Adrenal gland (tissue), 5 donors: Measurements from ENCODE around the gene HSF2BP.
A peak's percentile ranks its signal among the peaks of the same experiment; 100 is the strongest.

ENCODE experiments used
- CTCF ChIP-seq, 6 experiments: fragments of 450-650 bp in 4 of 6; fragments of 200-600 bp in 2 of 6; sonication (generic) in 1 of 6; IDR thresholded peaks; 1 replicate in 5 of 6; 2 replicates in 1 of 6; pipeline versions ENCODE4 v1.5.1 to v1.8.0; 2016 to 2021; ENCODE audit warnings: antibody characterized with exemption in 6 of 6, mild to moderate bottlenecking in 2 of 6, moderate library complexity in 1 of 6
- POLR2A ChIP-seq, 2 donors: fragments of 450-650 bp; IDR thresholded peaks; one replicate each; pipeline ENCODE4 v1.6.1; 2017; ENCODE audit warnings: antibody characterized with exemption in 2 of 2, mild to moderate bottlenecking in 2 of 2, moderate library complexity in 1 of 2
- donor health status: DM: no; HTN: no; CAD: no.

- TF ChIP-seq CTCF (IDR thresholded peaks at IDR 0.05) = peak in 2 of 6 experiments; percentile 12 to 21
- peak; percentile 72 to 86 for TF ChIP-seq POLR2A (IDR thresholded peaks at IDR 0.05)
These were observed at the start of gene HSF2BP, which contains the start of gene RRP1B for GRCh38 chr21:43659136-43660000.
